ENCODE results near the gene CTNNA2. TPM values are rescaled to one million over a fixed set of nuclear protein-coding genes. Genes with fewer than 3 reads are reported as not detected.

CTNNA2 gene
- polyA plus RNA-seq, 1 of the 3 experiments (the other 2 are of a cell fraction) = 0.30 TPM

DNA sequence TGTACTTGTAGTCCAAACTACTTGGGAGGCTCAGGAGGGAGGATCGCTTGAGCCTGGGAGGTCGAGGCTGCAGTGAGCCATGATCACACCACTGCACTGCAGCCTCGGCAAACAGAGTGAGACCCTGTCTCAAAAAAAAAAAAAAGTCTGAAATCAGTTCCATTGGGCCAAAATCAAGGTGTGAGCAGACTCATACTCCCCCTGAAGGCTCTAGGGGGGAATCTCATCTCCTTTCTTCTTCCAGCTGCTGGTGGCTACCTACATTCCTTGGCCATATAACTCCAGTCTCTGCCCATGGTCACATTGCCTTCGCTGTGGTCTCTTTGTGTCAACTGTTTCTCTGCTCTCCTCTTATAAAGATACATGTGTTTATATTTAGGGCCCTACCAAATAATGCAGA, 557.7 kb downstream of the CTNNA2 start:
- ChIA-PET CTCF (interaction anchor here (1.4 to 1.8 kb wide), 3 partner anchors 16 to 428 kb away, joined by 3 to 10 read pairs (median 3); no protein-coding TSS in a partner anchor), POLR2A (no interaction called here)
- Histone ChIP-seq H4K20me1 (ENCODE audit: insufficient read depth) (no peaks in the 10 kb centered on the region), H3K36me3 (replicated peaks in 1 of 2; ENCODE audit: control insufficient read depth in 1 of 2, insufficient read depth in 2 of 2, low read length in 1 of 2) (no peaks in the 10 kb centered on the region), H3F3A (replicated peaks; ENCODE audit: insufficient read depth) (no peaks in the 10 kb centered on the region), H3K79me2 (ENCODE audit: insufficient read depth) (no peaks in the 10 kb centered on the region), H3K9ac (no peak overlapping the region), H3K27ac (ENCODE audit: low read depth in 2 of 2, low read length in 1 of 2) (no peak overlapping the region), H2AFZ (ENCODE audit: low read depth) (no peak overlapping the region), H3K4me3 (ENCODE audit: low read depth in 2 of 2, low read length in 1 of 2) (no peak overlapping the region), H3K4me1 (ENCODE audit: control insufficient read depth in 1 of 2, insufficient read depth in 2 of 2, low read depth in 1 of 2, low read length in 1 of 2) (peaks cover 0 to 3% of the 10 kb centered on the region in 2 experiments; a peak in 1 of 4 replicates), H3K27me3 (ENCODE audit: insufficient read depth) (no peaks in the 10 kb centered on the region; the same call in 1 of the 2 replicates), H3K9me2 (no peaks in the 10 kb centered on the region), H3K9me3 (no peaks in the 10 kb centered on the region), H3K4me2 (no peak overlapping the region)
- TF ChIP-seq POLR2AphosphoS5 (IDR thresholded peaks at IDR 0.05; ENCODE audit: low read depth, low read length) (no peak), FOXM1 (IDR thresholded peaks at IDR 0.05; ENCODE audit: low read depth) (no peak), MAX (IDR thresholded peaks at IDR 0.05; ENCODE audit: low read depth) (no peak), ELF1 (IDR thresholded peaks at IDR 0.05) (no peak), MXI1 (IDR thresholded peaks at IDR 0.05; ENCODE audit: low read depth, low read length) (no peak), CHD2 (IDR thresholded peaks at IDR 0.05; ENCODE audit: low read length, partially characterized antibody) (no peak), YY1 (IDR thresholded peaks at IDR 0.05; ENCODE audit: low read depth) (no peak), TCF12 (IDR thresholded peaks at IDR 0.05) (no peak), PBX3 (IDR thresholded peaks at IDR 0.05) (no peak), REST (IDR thresholded peaks at IDR 0.05; ENCODE audit: low read depth, low read length) (no peak), RCOR1 (IDR thresholded peaks at IDR 0.05; ENCODE audit: low read length) (no peak), SMC3 (IDR thresholded peaks at IDR 0.05; ENCODE audit: low read depth, low read length) (no peak), GABPA (IDR thresholded peaks at IDR 0.05; ENCODE audit: low read depth) (no peak), TEAD4 (IDR thresholded peaks at IDR 0.05; ENCODE audit: borderline replicate concordance, insufficient read depth) (no peak), EZH2phosphoT487 (IDR thresholded peaks at IDR 0.05; ENCODE audit: borderline replicate concordance, low read depth) (no peak), MEF2A (IDR thresholded peaks at IDR 0.05; ENCODE audit: borderline replicate concordance, low read depth) (no peak), FOSL2 (IDR thresholded peaks at IDR 0.05; ENCODE audit: borderline replicate concordance, low read depth) (no peak), SIN3A (IDR thresholded peaks at IDR 0.05; ENCODE audit: borderline replicate concordance, low read depth, low read length) (no peak), NFIC (IDR thresholded peaks at IDR 0.05; ENCODE audit: borderline replicate concordance) (no peak)
- TF ChIP-seq, protein P1, sequence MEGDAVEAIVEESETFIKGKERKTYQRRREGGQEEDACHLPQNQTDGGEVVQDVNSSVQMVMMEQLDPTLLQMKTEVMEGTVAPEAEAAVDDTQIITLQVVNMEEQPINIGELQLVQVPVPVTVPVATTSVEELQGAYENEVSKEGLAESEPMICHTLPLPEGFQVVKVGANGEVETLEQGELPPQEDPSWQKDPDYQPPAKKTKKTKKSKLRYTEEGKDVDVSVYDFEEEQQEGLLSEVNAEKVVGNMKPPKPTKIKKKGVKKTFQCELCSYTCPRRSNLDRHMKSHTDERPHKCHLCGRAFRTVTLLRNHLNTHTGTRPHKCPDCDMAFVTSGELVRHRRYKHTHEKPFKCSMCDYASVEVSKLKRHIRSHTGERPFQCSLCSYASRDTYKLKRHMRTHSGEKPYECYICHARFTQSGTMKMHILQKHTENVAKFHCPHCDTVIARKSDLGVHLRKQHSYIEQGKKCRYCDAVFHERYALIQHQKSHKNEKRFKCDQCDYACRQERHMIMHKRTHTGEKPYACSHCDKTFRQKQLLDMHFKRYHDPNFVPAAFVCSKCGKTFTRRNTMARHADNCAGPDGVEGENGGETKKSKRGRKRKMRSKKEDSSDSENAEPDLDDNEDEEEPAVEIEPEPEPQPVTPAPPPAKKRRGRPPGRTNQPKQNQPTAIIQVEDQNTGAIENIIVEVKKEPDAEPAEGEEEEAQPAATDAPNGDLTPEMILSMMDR (IDR thresholded peaks at IDR 0.05) = no peak
- DNase-seq = no peak
- WGBS (ENCODE audit: low lambda C conversion rate) = 35% methylated on average over 4 of the region's 4 CpGs

Measured in SK-N-SH (cell line).